Esophagus squamous epithelium (tissue), 4 donors: ENCODE results near the gene PRR14.

ENCODE experiments used
- POLR2A ChIP-seq, 4 donors: fragments of 450-650 bp; IDR thresholded peaks; one replicate each; pipeline ENCODE4 v1.6.1; 2017; ENCODE audit warnings: antibody characterized with exemption in 4 of 4, mild to moderate bottlenecking in 4 of 4, moderate library complexity in 3 of 4
- TF ChIP-seq, protein P1 (sequence below), 6 experiments: fragments of 450-650 bp in 4 of 6; fragments of 200-600 bp in 2 of 6; sonication (generic) in 2 of 6; IDR thresholded peaks; one replicate each; pipeline ENCODE4 v1.5.1; 2016 to 2019; ENCODE audit warnings: antibody characterized with exemption in 6 of 6, mild to moderate bottlenecking in 4 of 6, moderate library complexity in 4 of 6

DNA sequence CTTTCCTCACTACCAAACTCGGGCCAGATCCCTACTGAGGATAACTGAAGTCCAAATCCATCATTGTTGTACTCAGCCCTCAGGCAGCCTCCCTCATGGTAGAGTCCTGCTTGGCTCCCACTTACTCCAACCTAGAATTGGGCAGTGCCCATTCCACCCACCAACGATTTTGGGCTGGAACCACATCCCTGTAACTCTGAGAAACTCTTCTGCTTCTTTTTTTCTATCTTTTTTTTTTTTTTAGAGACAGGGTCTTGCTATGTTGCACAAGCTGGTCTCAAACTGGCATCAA lies 1.2 kb downstream of the PRR14 start:
- TF ChIP-seq POLR2A (IDR thresholded peaks at IDR 0.05) = no peak
- TF ChIP-seq, protein P1, sequence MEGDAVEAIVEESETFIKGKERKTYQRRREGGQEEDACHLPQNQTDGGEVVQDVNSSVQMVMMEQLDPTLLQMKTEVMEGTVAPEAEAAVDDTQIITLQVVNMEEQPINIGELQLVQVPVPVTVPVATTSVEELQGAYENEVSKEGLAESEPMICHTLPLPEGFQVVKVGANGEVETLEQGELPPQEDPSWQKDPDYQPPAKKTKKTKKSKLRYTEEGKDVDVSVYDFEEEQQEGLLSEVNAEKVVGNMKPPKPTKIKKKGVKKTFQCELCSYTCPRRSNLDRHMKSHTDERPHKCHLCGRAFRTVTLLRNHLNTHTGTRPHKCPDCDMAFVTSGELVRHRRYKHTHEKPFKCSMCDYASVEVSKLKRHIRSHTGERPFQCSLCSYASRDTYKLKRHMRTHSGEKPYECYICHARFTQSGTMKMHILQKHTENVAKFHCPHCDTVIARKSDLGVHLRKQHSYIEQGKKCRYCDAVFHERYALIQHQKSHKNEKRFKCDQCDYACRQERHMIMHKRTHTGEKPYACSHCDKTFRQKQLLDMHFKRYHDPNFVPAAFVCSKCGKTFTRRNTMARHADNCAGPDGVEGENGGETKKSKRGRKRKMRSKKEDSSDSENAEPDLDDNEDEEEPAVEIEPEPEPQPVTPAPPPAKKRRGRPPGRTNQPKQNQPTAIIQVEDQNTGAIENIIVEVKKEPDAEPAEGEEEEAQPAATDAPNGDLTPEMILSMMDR (IDR thresholded peaks at IDR 0.05) = no peak
